Sigmoid colon (tissue), 7 donors: Measurements from ENCODE around the gene HOXA10. TPM values are rescaled to one million over a fixed set of nuclear protein-coding genes. Genes with fewer than 3 reads are reported as not detected.

Source experiments
- DNase-seq: peaks from one replicate; pipeline ENCODE4 v3.0.0-alpha.2; 2019
- H3K27ac ChIP-seq, 4 donors: fragments of 200-600 bp; sonication (generic); one replicate each; pipeline ENCODE4 v1.5.1; 2016 to 2019; ENCODE audit warnings: mild to moderate bottlenecking in 1 of 4
- H3K27me3 ChIP-seq, 3 donors: fragments of 200-600 bp; sonication (generic); one replicate each; pipeline ENCODE4 v1.5.1; 2019; ENCODE audit warnings: mild to moderate bottlenecking in 1 of 3
- H3K36me3 ChIP-seq, 4 donors: fragments of 200-600 bp; sonication (generic); one replicate each; pipeline ENCODE4 v1.5.1; 2016 to 2019
- H3K4me1 ChIP-seq, 4 donors: fragments of 200-600 bp; sonication (generic); one replicate each; pipeline ENCODE4 v1.5.1; 2017 to 2019
- H3K4me3 ChIP-seq, 4 donors: fragments of 200-600 bp; sonication (generic); one replicate each; pipeline ENCODE4 v1.5.1; 2017 to 2019; ENCODE audit warnings: mild to moderate bottlenecking in 2 of 4, moderate library complexity in 1 of 4
- H3K9me3 ChIP-seq, 4 donors: fragments of 200-600 bp in 3 of 4; sonication (generic) in 3 of 4; one replicate each; pipeline versions ENCODE4 v1.5.1 to v1.6.1; 2013 to 2019
- CTCF ChIP-seq, 4 experiments: fragments of 450-650 bp in 3 of 4; fragments of 200-600 bp in 1 of 4; IDR thresholded peaks; one replicate each; pipeline ENCODE4 v1.5.1; 2016 to 2019; ENCODE audit warnings: antibody characterized with exemption in 4 of 4, mild to moderate bottlenecking in 3 of 4, moderate library complexity in 2 of 4
- EP300 ChIP-seq, 4 donors: sonication (generic); formaldehyde crosslinking; IDR thresholded peaks; one replicate each; pipeline ENCODE4 v1.6.1; 2017; ENCODE audit warnings: antibody characterized with exemption in 4 of 4
- POLR2A ChIP-seq, 2 donors: fragments of 450-650 bp; IDR thresholded peaks; one replicate each; pipeline ENCODE4 v1.6.1; 2016; ENCODE audit warnings: antibody characterized with exemption in 2 of 2, mild to moderate bottlenecking in 2 of 2, moderate library complexity in 2 of 2
- POLR2AphosphoS5 ChIP-seq, 4 donors: sonication (generic); formaldehyde crosslinking; IDR thresholded peaks; one replicate each; pipeline ENCODE4 v1.6.1; 2017; ENCODE audit warnings: antibody characterized with exemption in 4 of 4
- WGBS, 2 donors: extraction: QIAGEN DNeasy Blood & Tissue Kit; methylation state at CpG; one replicate each; pipeline ENCODE4 v1.1.7; 2013; 5-methylcytosine and 5-hydroxymethylcytosine counted together
- intact Hi-C: fragments of 100-400 bp; cut with DNase I; formaldehyde crosslinking; loops from one replicate; pipeline ENCODE4 v1.15.1; 2023
- polyA plus RNA-seq, 3 donors: library from polyadenylated mRNA; stranded (reverse); fragments of 200-250 nt; gene quantifications; one replicate each; pipeline ENCODE4 v1.2.3, GENCODE V29; 2013
- total RNA-seq, 4 donors: library from RNA; depleted of rRNA; stranded (reverse); fragments of >200 nt; gene quantifications; one replicate each; pipeline ENCODE4 v1.1.0, GENCODE V29; 2016
- donor health status: healthy with polysubstance abuse.
- donor health status: Bipolar disorder and iron deficiency.
- donor health status: healthy.

Gene HOXA10
- total and polyA plus RNA-seq, 7 donors: 22.2 to 64.0 (median 55.1) TPM

- no peak for TF ChIP-seq EP300 (IDR thresholded peaks at IDR 0.05)
- no peak for TF ChIP-seq POLR2AphosphoS5 (IDR thresholded peaks at IDR 0.05)
- no peak for TF ChIP-seq POLR2A (IDR thresholded peaks at IDR 0.05)
- TF ChIP-seq CTCF (IDR thresholded peaks at IDR 0.05): no peak
- no peaks in the 10 kb centered on the region for H3K27me3 ChIP-seq
- peak; percentile 72 for DNase-seq
- H3K4me1 ChIP-seq: peaks cover 0 to 49% (median 36%) of the 10 kb centered on the region in 4 donors
- peak overlapping the region in 3 of 4 donors; percentile 97 to 98 (median 98) for H3K27ac ChIP-seq
- no peaks in the 10 kb centered on the region for H3K9me3 ChIP-seq
- intact Hi-C loops: loop anchor here (1.0 to 2.0 kb wide), 3 partner anchors 475 to 961 kb away; partner anchors contain the start of genes CBX3 and HNRNPA2B1
- H3K4me3 ChIP-seq: peak overlapping the region; percentile 38 to 85 (median 82)
- WGBS, 2 donors: 6 to 27% methylated on average over 30 of the region's 30 CpGs
- no peaks in the 10 kb centered on the region for H3K36me3 ChIP-seq
These were observed 12.2 kb downstream of the HOXA10 start for GRCh38 chr7:27161721-27162560.

- H3K27ac ChIP-seq: peak overlapping the region in 3 of 4 donors; percentile 97 to 98 (median 98)
These were observed 12.9 kb downstream of the HOXA10 start for GRCh38 chr7:27161214-27161720.

GRCh38 chr7:27160546-27161213, 13.4 kb downstream of the HOXA10 start:
- no peaks in the 10 kb centered on the region for H3K9me3 ChIP-seq
- peak overlapping the region in 3 of 4 donors; percentile 97 to 98 (median 98) for H3K27ac ChIP-seq
- intact Hi-C loops: loop anchor here (1.0 to 2.0 kb wide), 3 partner anchors 474 to 960 kb away; partner anchors contain the start of genes CBX3 and HNRNPA2B1
- peak overlapping the region; percentile 38 to 85 (median 82) for H3K4me3 ChIP-seq
- H3K27me3 ChIP-seq: no peaks in the 10 kb centered on the region
- DNase-seq: peak; percentile 94
- H3K4me1 ChIP-seq: peaks cover 0 to 44% (median 40%) of the 10 kb centered on the region in 4 donors
- H3K36me3 ChIP-seq: no peaks in the 10 kb centered on the region
- TF ChIP-seq POLR2A (IDR thresholded peaks at IDR 0.05) (no peak), CTCF (IDR thresholded peaks at IDR 0.05) (peak; percentile 98 to 100 (median 99)), EP300 (IDR thresholded peaks at IDR 0.05) (no peak), POLR2AphosphoS5 (IDR thresholded peaks at IDR 0.05) (peak in 1 of 4 donors; percentile 38)
- WGBS, 2 donors: 1 to 2% methylated on average over 54 of the region's 54 CpGs

More at GRCh38 chr7:27161214-27161720, 12.9 kb downstream of the HOXA10 start:
- 1 to 3% methylated on average over 27 of the region's 27 CpGs for WGBS, 2 donors
- H3K9me3 ChIP-seq: no peaks in the 10 kb centered on the region
- TF ChIP-seq POLR2AphosphoS5 (IDR thresholded peaks at IDR 0.05) (no peak), CTCF (IDR thresholded peaks at IDR 0.05) (peak in 1 of 4 experiments; percentile 38)
- intact Hi-C loops: loop anchor here (1.0 to 2.0 kb wide), 3 partner anchors 474 to 960 kb away; partner anchors contain the start of genes CBX3 and HNRNPA2B1
- no peaks in the 10 kb centered on the region for H3K27me3 ChIP-seq
- no peaks in the 10 kb centered on the region for H3K36me3 ChIP-seq
- peak overlapping the region; percentile 38 to 85 (median 82) for H3K4me3 ChIP-seq
- peaks cover 0 to 46% (median 38%) of the 10 kb centered on the region in 4 donors for H3K4me1 ChIP-seq
- peak; percentile 73 for DNase-seq

GRCh38 chr7:27160145-27160545, 14.0 kb downstream of the HOXA10 start:
- TF ChIP-seq EP300 (IDR thresholded peaks at IDR 0.05) (no peak), POLR2AphosphoS5 (IDR thresholded peaks at IDR 0.05) (no peak), POLR2A (IDR thresholded peaks at IDR 0.05) (no peak), CTCF (IDR thresholded peaks at IDR 0.05) (no peak)
- Histone ChIP-seq H3K4me1 (peaks cover 0 to 50% (median 44%) of the 10 kb centered on the region in 4 donors), H3K9me3 (no peaks in the 10 kb centered on the region), H3K27ac (peak overlapping the region in 3 of 4 donors; percentile 97 to 98 (median 98)), H3K4me3 (peak overlapping the region in 3 of 4 donors; percentile 80 to 85 (median 83)), H3K36me3 (no peaks in the 10 kb centered on the region), H3K27me3 (no peaks in the 10 kb centered on the region)
- intact Hi-C loops: loop anchor here (2.0 kb wide), 2 partner anchors 473 to 959 kb away; partner anchors contain the start of genes CBX3 and HNRNPA2B1
- 6 to 23% methylated on average over 23 of the region's 23 CpGs for WGBS, 2 donors
- DNase-seq: peak; percentile 69
